ENCODE data around the gene LRG1.

Gene LRG1, protein sequence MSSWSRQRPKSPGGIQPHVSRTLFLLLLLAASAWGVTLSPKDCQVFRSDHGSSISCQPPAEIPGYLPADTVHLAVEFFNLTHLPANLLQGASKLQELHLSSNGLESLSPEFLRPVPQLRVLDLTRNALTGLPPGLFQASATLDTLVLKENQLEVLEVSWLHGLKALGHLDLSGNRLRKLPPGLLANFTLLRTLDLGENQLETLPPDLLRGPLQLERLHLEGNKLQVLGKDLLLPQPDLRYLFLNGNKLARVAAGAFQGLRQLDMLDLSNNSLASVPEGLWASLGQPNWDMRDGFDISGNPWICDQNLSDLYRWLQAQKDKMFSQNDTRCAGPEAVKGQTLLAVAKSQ
- long read RNA-seq, transcript LRG1-201 (2 exons, 3,036 nt) = major isoform, 6 of 11 reads
- long read RNA-seq, partial matches to known transcripts = 0 of 11 reads
- long read RNA-seq, other reads (novel, unspliced or antisense) = 5 of 11 reads

- peak; percentile 90 to 96 for DNase-seq (ENCODE audit: low read depth in 1 of 2, low spot score in 1 of 2)
- Histone ChIP-seq H3K27ac (replicated peaks) (peak within 1 kb of the TSS; percentile 87), H3K4me3 (replicated peaks; ENCODE audit: insufficient read depth, low read length) (peak within 1 kb of the TSS; percentile 57), H3K27me3 (ENCODE audit: insufficient read depth, poor library complexity, severe bottlenecking) (no peaks in the 10 kb centered on the region)
- TF ChIP-seq, protein P1, sequence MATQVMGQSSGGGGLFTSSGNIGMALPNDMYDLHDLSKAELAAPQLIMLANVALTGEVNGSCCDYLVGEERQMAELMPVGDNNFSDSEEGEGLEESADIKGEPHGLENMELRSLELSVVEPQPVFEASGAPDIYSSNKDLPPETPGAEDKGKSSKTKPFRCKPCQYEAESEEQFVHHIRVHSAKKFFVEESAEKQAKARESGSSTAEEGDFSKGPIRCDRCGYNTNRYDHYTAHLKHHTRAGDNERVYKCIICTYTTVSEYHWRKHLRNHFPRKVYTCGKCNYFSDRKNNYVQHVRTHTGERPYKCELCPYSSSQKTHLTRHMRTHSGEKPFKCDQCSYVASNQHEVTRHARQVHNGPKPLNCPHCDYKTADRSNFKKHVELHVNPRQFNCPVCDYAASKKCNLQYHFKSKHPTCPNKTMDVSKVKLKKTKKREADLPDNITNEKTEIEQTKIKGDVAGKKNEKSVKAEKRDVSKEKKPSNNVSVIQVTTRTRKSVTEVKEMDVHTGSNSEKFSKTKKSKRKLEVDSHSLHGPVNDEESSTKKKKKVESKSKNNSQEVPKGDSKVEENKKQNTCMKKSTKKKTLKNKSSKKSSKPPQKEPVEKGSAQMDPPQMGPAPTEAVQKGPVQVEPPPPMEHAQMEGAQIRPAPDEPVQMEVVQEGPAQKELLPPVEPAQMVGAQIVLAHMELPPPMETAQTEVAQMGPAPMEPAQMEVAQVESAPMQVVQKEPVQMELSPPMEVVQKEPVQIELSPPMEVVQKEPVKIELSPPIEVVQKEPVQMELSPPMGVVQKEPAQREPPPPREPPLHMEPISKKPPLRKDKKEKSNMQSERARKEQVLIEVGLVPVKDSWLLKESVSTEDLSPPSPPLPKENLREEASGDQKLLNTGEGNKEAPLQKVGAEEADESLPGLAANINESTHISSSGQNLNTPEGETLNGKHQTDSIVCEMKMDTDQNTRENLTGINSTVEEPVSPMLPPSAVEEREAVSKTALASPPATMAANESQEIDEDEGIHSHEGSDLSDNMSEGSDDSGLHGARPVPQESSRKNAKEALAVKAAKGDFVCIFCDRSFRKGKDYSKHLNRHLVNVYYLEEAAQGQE (IDR thresholded peaks at IDR 0.05; ENCODE audit: insufficient replicate concordance, low read depth) = no peak
- peak; percentile 76; the same call in 1 of the 2 replicates for TF ChIP-seq SPI1 (IDR thresholded peaks at IDR 0.05; ENCODE audit: borderline replicate concordance, low read depth)
- no peak for TF ChIP-seq GABPA (IDR thresholded peaks at IDR 0.05; ENCODE audit: low read depth)
- peak; percentile 65; the same call in 1 of the 2 replicates for TF ChIP-seq POLR2AphosphoS5 (IDR thresholded peaks at IDR 0.05; ENCODE audit: low read depth)
- no peak for TF ChIP-seq CTCF (IDR thresholded peaks at IDR 0.05; ENCODE audit: insufficient read depth, low read length)
Measured at GRCh38 chr19:4539693-4540581, at the start of gene LRG1. Gene LRG1, minus strand, starts transcription at chr19:4540036. Its CDS starts 23 bp downstream, at chr19:4540013.

- no peak overlapping the region for H3K27ac ChIP-seq (replicated peaks)
- H3K27me3 ChIP-seq (ENCODE audit: insufficient read depth, poor library complexity, severe bottlenecking) = peaks cover 18% of the 10 kb centered on the region
- DNase-seq (ENCODE audit: low read depth in 1 of 2, low spot score in 1 of 2) = no peak
- no peak overlapping the region for H3K4me3 ChIP-seq (replicated peaks; ENCODE audit: insufficient read depth, low read length)
- no peak for TF ChIP-seq POLR2AphosphoS5 (IDR thresholded peaks at IDR 0.05; ENCODE audit: low read depth)
- TF ChIP-seq CTCF (IDR thresholded peaks at IDR 0.05; ENCODE audit: insufficient read depth, low read length) = no peak
- TF ChIP-seq, protein P1 (IDR thresholded peaks at IDR 0.05; ENCODE audit: insufficient replicate concordance, low read depth) = no peak
- TF ChIP-seq GABPA (IDR thresholded peaks at IDR 0.05; ENCODE audit: low read depth) = no peak
- TF ChIP-seq SPI1 (IDR thresholded peaks at IDR 0.05; ENCODE audit: borderline replicate concordance, low read depth) = no peak
Measured at GRCh38 chr19:4588291-4588761, 48.5 kb upstream of the LRG1 start.

- H3K27me3 ChIP-seq (ENCODE audit: insufficient read depth, poor library complexity, severe bottlenecking) = peaks cover 23% of the 10 kb centered on the region
- no peak overlapping the region for H3K27ac ChIP-seq (replicated peaks)
- no peak for DNase-seq (ENCODE audit: low read depth in 1 of 2, low spot score in 1 of 2)
- H3K4me3 ChIP-seq (replicated peaks; ENCODE audit: insufficient read depth, low read length) = no peak overlapping the region
- TF ChIP-seq SPI1 (IDR thresholded peaks at IDR 0.05; ENCODE audit: borderline replicate concordance, low read depth) = no peak
- TF ChIP-seq POLR2AphosphoS5 (IDR thresholded peaks at IDR 0.05; ENCODE audit: low read depth) = no peak
- no peak for TF ChIP-seq CTCF (IDR thresholded peaks at IDR 0.05; ENCODE audit: insufficient read depth, low read length)
- TF ChIP-seq, protein P1 (IDR thresholded peaks at IDR 0.05; ENCODE audit: insufficient replicate concordance, low read depth) = no peak
- no peak for TF ChIP-seq GABPA (IDR thresholded peaks at IDR 0.05; ENCODE audit: low read depth)
Measured at GRCh38 chr19:4587527-4587926, 47.7 kb upstream of the LRG1 start.
